Muscle of leg (tissue), 11 donors: ENCODE measurements around the gene GAB1. TPM values are rescaled to one million over a fixed set of nuclear protein-coding genes. Genes with fewer than 3 reads are reported as not detected.
A peak's percentile ranks its signal among the peaks of the same experiment; 100 is the strongest.

ENCODE experiments used
- DNase-seq: peaks from one replicate; pipeline ENCODE4 v3.0.0; 2013
- H3K27ac ChIP-seq: one replicate; pipeline ENCODE4 v1.5.1; 2013; ENCODE audit warnings: mild to moderate bottlenecking, low read length, control low read depth
- H3K27me3 ChIP-seq: one replicate; pipeline ENCODE4 v1.6.1; 2013; ENCODE audit warnings: low read length; ENCODE audit not compliant: control insufficient read depth, insufficient read depth
- H3K36me3 ChIP-seq: one replicate; pipeline ENCODE4 v1.6.1; 2013; ENCODE audit warnings: low read length; ENCODE audit not compliant: control insufficient read depth, insufficient read depth
- H3K4me1 ChIP-seq: one replicate; pipeline ENCODE4 v1.6.1; 2013; ENCODE audit warnings: low read length; ENCODE audit not compliant: control insufficient read depth, insufficient read depth
- H3K4me3 ChIP-seq: one replicate; pipeline ENCODE4 v1.5.1; 2013; ENCODE audit warnings: low read length, control low read depth
- H3K9me3 ChIP-seq: replicated peaks from 2 replicates; pipeline ENCODE4 v1.6.1; 2013; ENCODE audit warnings: low read depth, low read length; ENCODE audit not compliant: control insufficient read depth
- WGBS: methylation state at CpG from one replicate; pipeline ENCODE4 v1.1.5; 2013; ENCODE audit warnings: missing lambda C conversion rate; ENCODE audit not compliant: insufficient coverage; 5-methylcytosine and 5-hydroxymethylcytosine counted together
- polyA plus RNA-seq, 8 donors: library from polyadenylated mRNA; unstranded; fragments of 120-200 nt; gene quantifications; one replicate each; pipeline versions ENCODE4 v1.2.1 to v1.2.3, GENCODE V29; 2013; ENCODE audit warnings: inconsistent platforms in 1 of 8, low replicate concordance in 1 of 8; ENCODE audit not compliant: insufficient read length in 8 of 8, insufficient read depth in 1 of 8
- total RNA-seq: library from RNA; stranded (reverse); fragments of 120-200 nt; gene quantifications from one replicate; pipeline ENCODE4 v1.2.4, GENCODE V29; 2013

Gene GAB1
- total and polyA plus RNA-seq, 9 donors: 21.5 to 43.1 (median 29.0) TPM

DNA sequence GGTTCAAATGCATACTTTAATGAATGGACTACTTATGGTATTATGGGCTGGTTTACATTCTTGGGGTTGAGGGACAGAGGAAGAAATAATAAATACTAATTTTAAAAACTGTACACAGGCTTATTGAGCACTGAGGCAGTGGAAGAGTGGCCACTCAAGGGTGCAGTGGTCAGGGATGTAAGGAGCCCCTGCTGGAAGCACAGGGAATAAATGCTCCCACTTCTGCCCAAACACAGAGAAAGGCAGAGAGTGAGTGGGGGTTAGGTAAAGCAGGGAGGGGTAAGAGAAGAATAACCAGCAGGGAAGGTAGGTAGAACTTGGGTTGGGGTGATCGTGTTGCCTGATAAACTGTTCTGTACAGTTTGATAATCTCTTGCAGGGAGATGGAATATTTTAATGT is 60.0 kb downstream of the GAB1 start:
- Histone ChIP-seq H3K27ac (no peak overlapping the region), H3K36me3 (no peaks in the 10 kb centered on the region), H3K27me3 (no peaks in the 10 kb centered on the region), H3K4me3 (no peak overlapping the region), H3K9me3 (no peaks in the 10 kb centered on the region), H3K4me1 (peaks cover 2% of the 10 kb centered on the region)
- DNase-seq: no peak
- no CpG with 5 or more reads among the region's 1 CpG for WGBS

DNA sequence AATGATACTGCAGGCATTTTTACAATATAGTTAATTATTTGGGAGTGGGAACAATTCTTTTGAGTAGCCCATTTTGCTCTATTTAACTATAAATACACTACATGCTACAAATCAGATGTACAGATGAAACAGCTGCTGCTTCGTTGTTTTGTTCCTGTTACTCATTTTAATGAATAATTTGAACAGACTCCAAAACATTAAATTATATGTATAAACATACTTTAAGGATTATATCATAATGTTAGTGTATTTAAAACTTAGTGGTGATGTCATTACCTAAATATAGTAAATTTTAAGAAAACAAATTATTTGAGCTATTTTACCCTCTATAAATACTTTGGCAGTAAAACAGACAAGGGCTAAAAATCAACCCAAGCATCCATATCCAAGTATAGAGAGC is 60.7 kb downstream of the GAB1 start:
- Histone ChIP-seq H3K27ac (peak overlapping the region; percentile 8), H3K4me3 (no peak overlapping the region), H3K9me3 (no peaks in the 10 kb centered on the region), H3K36me3 (no peaks in the 10 kb centered on the region), H3K4me1 (peaks cover 2% of the 10 kb centered on the region), H3K27me3 (no peaks in the 10 kb centered on the region)
- peak; percentile 61 for DNase-seq
- no CpG with 5 or more reads among the region's 1 CpG for WGBS

DNA sequence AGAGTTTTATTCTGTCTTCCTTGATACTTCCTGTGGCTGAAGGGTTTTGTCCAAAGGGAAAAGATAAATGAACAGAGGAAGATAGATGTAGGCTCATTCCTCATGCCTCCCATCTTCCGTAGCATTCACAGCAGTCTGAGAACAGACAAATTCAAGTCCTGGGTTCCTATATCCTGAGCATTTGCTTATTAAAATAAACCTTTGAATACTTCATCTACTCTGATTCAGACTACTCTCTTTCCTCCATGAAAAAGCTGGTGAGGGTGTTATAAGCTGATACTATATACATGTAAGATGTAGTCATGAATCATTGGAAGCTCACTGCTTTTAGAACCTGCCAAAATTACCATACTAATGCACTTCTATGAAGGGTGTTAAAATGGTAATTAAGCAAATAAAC is 61.2 kb downstream of the GAB1 start:
- H3K9me3 ChIP-seq: no peaks in the 10 kb centered on the region
- H3K4me1 ChIP-seq: peaks cover 2% of the 10 kb centered on the region
- peak overlapping the region; percentile 2 for H3K27ac ChIP-seq
- H3K4me3 ChIP-seq: no peak overlapping the region
- no peaks in the 10 kb centered on the region for H3K27me3 ChIP-seq
- DNase-seq: no peak
- no CpG with 5 or more reads among the region's 1 CpG for WGBS
- H3K36me3 ChIP-seq: no peaks in the 10 kb centered on the region

DNA sequence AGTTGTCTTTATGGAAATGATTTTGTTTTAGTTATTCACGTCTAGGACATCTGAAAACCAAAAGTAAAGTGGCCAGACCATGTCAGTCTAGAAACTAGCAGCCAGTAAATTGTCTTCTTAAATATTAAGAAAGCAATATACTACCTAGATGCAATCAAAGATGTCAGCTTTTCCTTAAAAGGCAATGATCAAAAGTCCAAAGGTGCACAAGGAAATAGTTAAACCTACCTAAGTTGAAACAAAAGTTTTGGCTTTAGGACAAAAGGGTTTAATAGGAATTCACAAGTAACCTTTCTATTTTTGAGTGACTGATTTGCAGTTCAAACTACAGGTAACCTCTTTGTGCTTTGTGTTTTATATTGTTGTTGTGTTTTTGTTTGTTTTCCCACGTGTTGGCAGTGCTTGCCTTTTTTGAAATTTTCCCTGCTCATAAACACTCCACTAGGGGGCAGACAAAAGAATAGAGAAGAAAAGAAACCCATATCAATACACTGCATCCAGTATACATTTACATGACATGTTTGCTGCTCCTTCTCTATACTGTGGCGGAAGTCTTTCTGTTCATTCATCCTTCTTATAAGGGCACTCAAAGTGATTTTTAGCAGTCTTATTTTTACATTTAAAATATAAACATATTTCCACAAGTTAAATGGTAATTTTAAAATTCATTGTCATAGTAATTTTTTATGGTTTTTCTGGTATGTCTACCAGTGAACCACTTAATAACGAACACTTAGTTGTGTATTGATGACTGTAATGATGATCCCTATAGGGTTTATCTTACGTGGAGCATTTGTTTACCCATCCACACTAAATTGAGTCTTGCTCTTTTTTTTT is 62.7 kb downstream of the GAB1 start:
- H3K27me3 ChIP-seq: no peaks in the 10 kb centered on the region
- H3K4me3 ChIP-seq: no peak overlapping the region
- no CpG with 5 or more reads among the region's 5 CpGs for WGBS
- no peak overlapping the region for H3K27ac ChIP-seq
- peaks cover 2% of the 10 kb centered on the region for H3K4me1 ChIP-seq
- H3K9me3 ChIP-seq: no peaks in the 10 kb centered on the region
- no peaks in the 10 kb centered on the region for H3K36me3 ChIP-seq
- DNase-seq: peak; percentile 47

- peaks cover 2% of the 10 kb centered on the region for H3K4me1 ChIP-seq
- DNase-seq: no peak
- H3K4me3 ChIP-seq: no peak overlapping the region
- no peak overlapping the region for H3K27ac ChIP-seq
- H3K9me3 ChIP-seq: no peaks in the 10 kb centered on the region
- H3K36me3 ChIP-seq: no peaks in the 10 kb centered on the region
- no CpG with 5 or more reads among the region's 2 CpGs for WGBS
- H3K27me3 ChIP-seq: no peaks in the 10 kb centered on the region
Observed at GRCh38 chr4:143400082-143400481, 63.4 kb downstream of the GAB1 start.

DNA sequence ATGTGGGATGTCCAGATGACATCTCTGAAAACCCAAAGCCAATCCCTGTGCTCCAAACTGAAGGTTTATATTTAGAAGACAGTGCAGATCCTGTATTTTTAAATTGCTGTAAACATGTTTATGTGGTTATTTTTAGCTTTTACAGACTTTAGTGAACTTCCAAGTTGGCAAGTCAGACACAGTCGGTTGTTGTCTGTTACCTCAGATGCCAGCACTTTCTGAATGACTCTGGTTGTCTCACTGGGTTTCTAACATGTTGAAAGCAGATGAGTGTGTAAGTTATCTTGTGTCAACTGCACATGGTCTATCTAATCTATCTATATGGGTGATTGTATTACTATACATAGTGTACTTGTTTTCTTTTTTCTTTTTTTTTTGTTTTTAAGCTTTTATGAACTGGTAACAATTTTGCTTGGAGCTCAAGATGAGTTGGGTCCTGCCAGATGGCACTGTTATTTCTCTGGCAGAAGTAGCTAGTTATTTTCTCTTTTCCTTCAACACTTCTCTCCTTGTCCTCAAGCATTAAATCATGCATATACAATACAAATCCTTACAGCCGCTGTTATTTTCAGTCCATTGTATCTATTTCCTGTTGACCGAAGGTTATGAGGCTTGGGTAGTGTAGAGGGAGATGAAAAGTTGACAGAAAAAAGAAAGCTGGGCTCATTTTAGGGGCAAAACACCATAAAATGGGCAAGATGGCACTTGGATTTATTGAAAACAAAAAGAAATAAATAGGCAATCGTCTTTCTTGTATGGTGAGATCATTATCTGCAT is 66.3 kb downstream of the GAB1 start:
- WGBS: 73% methylated on average over 1 of the region's 4 CpGs

GRCh38 chr4:143403553-143403820 is 66.8 kb downstream of the GAB1 start:
- Histone ChIP-seq H3K4me1 (peaks cover 4% of the 10 kb centered on the region), H3K27ac (peak overlapping the region; percentile 22), H3K36me3 (no peaks in the 10 kb centered on the region), H3K9me3 (no peaks in the 10 kb centered on the region), H3K27me3 (no peaks in the 10 kb centered on the region), H3K4me3 (no peak overlapping the region)
- no peak for DNase-seq
- WGBS: 80% methylated on average over 1 of the region's 4 CpGs

More for the DNA sequence above, 66.3 kb downstream of the GAB1 start:
- Histone ChIP-seq H3K36me3 (no peaks in the 10 kb centered on the region), H3K4me1 (peaks cover 4% of the 10 kb centered on the region), H3K27me3 (no peaks in the 10 kb centered on the region), H3K9me3 (no peaks in the 10 kb centered on the region), H3K4me3 (no peak overlapping the region), H3K27ac (peak overlapping the region; percentile 22)
- DNase-seq: peak; percentile 57

- H3K27ac ChIP-seq: no peak overlapping the region
- WGBS: no CpG with 5 or more reads among the region's 3 CpGs
Observed at GRCh38 chr4:143404555-143404954, 67.9 kb downstream of the GAB1 start.

GRCh38 chr4:143405075-143405730 is 68.5 kb downstream of the GAB1 start:
- Histone ChIP-seq H3K4me3 (no peak overlapping the region), H3K27ac (no peak overlapping the region), H3K27me3 (no peaks in the 10 kb centered on the region), H3K4me1 (peaks cover 4% of the 10 kb centered on the region), H3K9me3 (no peaks in the 10 kb centered on the region), H3K36me3 (no peaks in the 10 kb centered on the region)
- no CpG with 5 or more reads among the region's 3 CpGs for WGBS
- no peak for DNase-seq

More at GRCh38 chr4:143404555-143404954, 67.9 kb downstream of the GAB1 start:
- no peaks in the 10 kb centered on the region for H3K27me3 ChIP-seq
- no peaks in the 10 kb centered on the region for H3K36me3 ChIP-seq
- H3K9me3 ChIP-seq: no peaks in the 10 kb centered on the region
- H3K4me1 ChIP-seq: peaks cover 4% of the 10 kb centered on the region
- DNase-seq: no peak
- H3K4me3 ChIP-seq: no peak overlapping the region

DNA sequence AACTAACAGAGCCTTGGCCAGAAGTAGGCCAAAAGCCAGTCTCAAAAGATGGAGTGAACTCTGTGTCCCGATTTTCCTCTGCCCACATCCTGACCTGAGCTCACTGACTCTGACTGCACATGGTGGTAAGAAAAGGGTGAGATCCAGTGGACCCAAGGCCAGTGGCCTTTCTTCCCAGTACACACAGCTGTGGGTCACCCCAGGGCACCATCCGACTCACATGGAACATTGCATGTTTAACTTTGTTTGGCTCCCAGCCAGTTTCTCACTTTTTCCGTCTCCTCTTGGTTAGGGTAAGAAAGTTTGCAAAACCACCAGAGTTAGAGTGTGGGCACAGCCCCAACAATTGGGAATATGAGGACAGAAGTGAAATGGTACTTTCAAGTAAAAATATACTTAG is 69.8 kb downstream of the GAB1 start:
- Histone ChIP-seq H3K4me1 (peaks cover 11% of the 10 kb centered on the region), H3K36me3 (no peaks in the 10 kb centered on the region), H3K27ac (peak overlapping the region; percentile 40), H3K27me3 (no peaks in the 10 kb centered on the region), H3K4me3 (no peak overlapping the region), H3K9me3 (no peaks in the 10 kb centered on the region)
- 80% methylated on average over 1 of the region's 3 CpGs for WGBS
- DNase-seq: peak; percentile 73
